Effector memory CD4-positive, alpha-beta T cell (primary cell): ENCODE results near the gene NID1.
"Not testable (repeated sequence)": the region's sequence is repeated elsewhere in the genome, so short reads cannot be mapped to it uniquely, and the experiment has no call there.

Experiments used
- DNase-seq, 3 donors: peaks; one replicate each; pipeline ENCODE4 v3.0.0-alpha.2; 2020
- H3K27ac ChIP-seq: 2 replicates; pipeline ENCODE4 v1.7.0; 2013; ENCODE audit warnings: mild to moderate bottlenecking, low read length, moderate library complexity; ENCODE audit not compliant: insufficient read depth, poor library complexity, severe bottlenecking
- H3K27me3 ChIP-seq: replicated peaks from 2 replicates; pipeline ENCODE4 v1.7.0; 2013; ENCODE audit warnings: mild to moderate bottlenecking, low read length; ENCODE audit not compliant: insufficient read depth, control insufficient read depth, poor library complexity, severe bottlenecking
- H3K36me3 ChIP-seq: 2 replicates; pipeline ENCODE4 v1.7.0; 2013; ENCODE audit warnings: mild to moderate bottlenecking, low read length, moderate library complexity; ENCODE audit not compliant: control insufficient read depth, insufficient read depth
- H3K4me1 ChIP-seq: 2 replicates; pipeline ENCODE4 v1.7.0; 2013; ENCODE audit warnings: low read length, mild to moderate bottlenecking; ENCODE audit not compliant: control insufficient read depth, insufficient read depth, poor library complexity, severe bottlenecking
- H3K4me3 ChIP-seq: 2 replicates; pipeline ENCODE4 v1.7.0; 2013; ENCODE audit warnings: low read length, low read depth, mild to moderate bottlenecking; ENCODE audit not compliant: insufficient read depth, poor library complexity, severe bottlenecking
- H3K9me3 ChIP-seq: 2 replicates; pipeline ENCODE4 v1.7.0; 2013; ENCODE audit warnings: mild to moderate bottlenecking, low read length, moderate library complexity; ENCODE audit not compliant: control insufficient read depth

The NID1 gene

GRCh38 chr1:235935235-235936225 lies 129.4 kb downstream of the NID1 start:
- Histone ChIP-seq H3K27ac (no peak overlapping the region), H3K4me1 (peaks cover 6% of the 10 kb centered on the region), H3K36me3 (no peaks in the 10 kb centered on the region), H3K4me3 (no peak overlapping the region), H3K27me3 (no peaks in the 10 kb centered on the region), H3K9me3 (no peaks in the 10 kb centered on the region)
- no peak for DNase-seq

- no peaks in the 10 kb centered on the region for H3K27me3 ChIP-seq
- H3K9me3 ChIP-seq = no peaks in the 10 kb centered on the region
- H3K4me1 ChIP-seq = peaks cover 3% of the 10 kb centered on the region
- H3K27ac ChIP-seq = no peak overlapping the region
- no peaks in the 10 kb centered on the region for H3K36me3 ChIP-seq
- H3K4me3 ChIP-seq = no peak overlapping the region
- DNase-seq = no peak
Observed at GRCh38 chr1:235933766-235934116, 131.1 kb downstream of the NID1 start.

- no peaks in the 10 kb centered on the region for H3K9me3 ChIP-seq
- no peak overlapping the region for H3K4me3 ChIP-seq
- H3K27me3 ChIP-seq = no peaks in the 10 kb centered on the region
- no peak for DNase-seq
- no peaks in the 10 kb centered on the region for H3K36me3 ChIP-seq
- H3K4me1 ChIP-seq = no peaks in the 10 kb centered on the region
- H3K27ac ChIP-seq = no peak overlapping the region
Observed at GRCh38 chr1:235933017-235933765, 131.7 kb downstream of the NID1 start.

GRCh38 chr1:235932090-235932510 lies 132.8 kb downstream of the NID1 start:
- H3K36me3 ChIP-seq = no peaks in the 10 kb centered on the region
- no peak overlapping the region for H3K4me3 ChIP-seq
- H3K9me3 ChIP-seq = no peaks in the 10 kb centered on the region
- H3K27ac ChIP-seq = no peak overlapping the region
- no peak for DNase-seq
- H3K4me1 ChIP-seq = no peaks in the 10 kb centered on the region
- H3K27me3 ChIP-seq = no peaks in the 10 kb centered on the region

- no peak for DNase-seq
- Histone ChIP-seq H3K4me3 (no peak overlapping the region), H3K27me3 (no peaks in the 10 kb centered on the region), H3K4me1 (no peaks in the 10 kb centered on the region), H3K9me3 (no peaks in the 10 kb centered on the region), H3K27ac (no peak overlapping the region), H3K36me3 (no peaks in the 10 kb centered on the region)
Observed at GRCh38 chr1:235931171-235931738, 133.6 kb downstream of the NID1 start.

- Histone ChIP-seq H3K4me1 (no peaks in the 10 kb centered on the region), H3K27ac (no peak overlapping the region)
Observed at GRCh38 chr1:235930543-235930942, 134.3 kb downstream of the NID1 start.

GRCh38 chr1:235929216-235929615 lies 135.7 kb downstream of the NID1 start:
- Histone ChIP-seq H3K4me1 (peaks cover 5% of the 10 kb centered on the region), H3K4me3 (no peak overlapping the region), H3K36me3 (no peaks in the 10 kb centered on the region), H3K27ac (no peak overlapping the region), H3K27me3 (no peaks in the 10 kb centered on the region), H3K9me3 (no peaks in the 10 kb centered on the region)
- no peak for DNase-seq

More at GRCh38 chr1:235930543-235930942, 134.3 kb downstream of the NID1 start:
- Histone ChIP-seq H3K4me3 (no peak overlapping the region), H3K27me3 (no peaks in the 10 kb centered on the region), H3K36me3 (no peaks in the 10 kb centered on the region), H3K9me3 (no peaks in the 10 kb centered on the region)
- DNase-seq = no peak

GRCh38 chr1:235928197-235928596 lies 136.7 kb downstream of the NID1 start:
- H3K27me3 ChIP-seq = no peaks in the 10 kb centered on the region
- no peak for DNase-seq
- no peak overlapping the region for H3K27ac ChIP-seq
- no peaks in the 10 kb centered on the region for H3K9me3 ChIP-seq
- H3K4me1 ChIP-seq = peaks cover 15% of the 10 kb centered on the region
- no peaks in the 10 kb centered on the region for H3K36me3 ChIP-seq
- no peak overlapping the region for H3K4me3 ChIP-seq

GRCh38 chr1:235927551-235927950 lies 137.3 kb downstream of the NID1 start:
- H3K27ac ChIP-seq = not testable (repeated sequence)
- peaks cover 17% of the 10 kb centered on the region for H3K4me1 ChIP-seq

More at GRCh38 chr1:235927551-235927950, 137.3 kb downstream of the NID1 start:
- H3K4me3 ChIP-seq, H3K36me3 ChIP-seq, H3K27me3 ChIP-seq, H3K9me3 ChIP-seq, DNase-seq: not testable (repeated sequence)
